Neutrophil (primary cell): ENCODE measurements around the gene GLRX2.

ENCODE experiments used
- H3K27ac ChIP-seq: fragments of 200-600 bp; sonication (generic); 2 replicates; pipeline ENCODE4 v1.5.1; 2016; ENCODE audit warnings: mild to moderate bottlenecking, moderate library complexity
- H3K27me3 ChIP-seq: fragments of 200-600 bp; sonication (generic); 2 replicates; pipeline ENCODE4 v1.6.0; 2016; ENCODE audit warnings: mild to moderate bottlenecking
- H3K36me3 ChIP-seq: fragments of 200-600 bp; sonication (generic); 2 replicates; pipeline ENCODE4 v1.5.1; 2017
- H3K4me1 ChIP-seq, 2 experiments: fragments of 200-600 bp in 1 of 2; sonication (generic) in 1 of 2; 1 replicate in 1 of 2; 2 replicates in 1 of 2; pipeline versions ENCODE4 v1.5.1 to v1.6.1; 2013 to 2016; ENCODE audit warnings: low read depth in 1 of 2, low read length in 1 of 2, mild to moderate bottlenecking in 1 of 2, moderate library complexity in 1 of 2; ENCODE audit not compliant: control insufficient read depth in 1 of 2, insufficient read depth in 1 of 2
- H3K4me3 ChIP-seq, 2 experiments: fragments of 200-600 bp in 1 of 2; sonication (generic) in 1 of 2; 1 replicate in 1 of 2; 2 replicates in 1 of 2; pipeline ENCODE4 v1.5.1; 2013 to 2016; ENCODE audit warnings: low read depth in 1 of 2, low read length in 1 of 2, mild to moderate bottlenecking in 1 of 2, moderate library complexity in 1 of 2
- H3K9me3 ChIP-seq: fragments of 200-600 bp; sonication (generic); 2 replicates; pipeline ENCODE4 v1.5.1; 2016
- CTCF ChIP-seq: fragments of 200-600 bp; sonication (generic); IDR thresholded peaks from 2 replicates; pipeline ENCODE4 v1.5.1; 2016; ENCODE audit warnings: antibody characterized with exemption

Gene GLRX2

GRCh38 chr1:193070942-193071341, 34.3 kb downstream of the GLRX2 start:
- Histone ChIP-seq H3K27me3 (no peaks in the 10 kb centered on the region), H3K9me3 (no peaks in the 10 kb centered on the region), H3K36me3 (peaks cover 27% of the 10 kb centered on the region), H3K4me3 (no peak overlapping the region), H3K4me1 (no peaks in the 10 kb centered on the region), H3K27ac (no peak overlapping the region)
- no peak for TF ChIP-seq CTCF

GRCh38 chr1:193070386-193070753, 34.8 kb downstream of the GLRX2 start:
- Histone ChIP-seq H3K27me3 (no peaks in the 10 kb centered on the region), H3K4me1 (no peaks in the 10 kb centered on the region), H3K9me3 (no peaks in the 10 kb centered on the region), H3K4me3 (no peak overlapping the region), H3K36me3 (peaks cover 27% of the 10 kb centered on the region), H3K27ac (no peak overlapping the region)
- no peak for TF ChIP-seq CTCF

- TF ChIP-seq CTCF = no peak
- Histone ChIP-seq H3K4me1 (no peaks in the 10 kb centered on the region), H3K4me3 (no peak overlapping the region), H3K36me3 (peaks cover 27% of the 10 kb centered on the region), H3K27me3 (no peaks in the 10 kb centered on the region), H3K27ac (no peak overlapping the region), H3K9me3 (no peaks in the 10 kb centered on the region)
Measured at GRCh38 chr1:193069748-193070385, 35.3 kb downstream of the GLRX2 start.

- H3K27ac ChIP-seq = no peak overlapping the region
Measured at GRCh38 chr1:193068013-193068412, 37.2 kb downstream of the GLRX2 start.

GRCh38 chr1:193066606-193067005, 38.6 kb downstream of the GLRX2 start:
- H3K27ac ChIP-seq = no peak overlapping the region
- TF ChIP-seq CTCF = no peak

More at GRCh38 chr1:193068013-193068412, 37.2 kb downstream of the GLRX2 start:
- Histone ChIP-seq H3K27me3 (no peaks in the 10 kb centered on the region), H3K4me1 (no peaks in the 10 kb centered on the region), H3K9me3 (no peaks in the 10 kb centered on the region), H3K36me3 (peaks cover 22% of the 10 kb centered on the region), H3K4me3 (no peak overlapping the region)
- TF ChIP-seq CTCF = no peak

GRCh38 chr1:193065954-193066353, 39.3 kb downstream of the GLRX2 start:
- no peak for TF ChIP-seq CTCF
- Histone ChIP-seq H3K4me1 (peaks cover 2 to 6% of the 10 kb centered on the region in 2 experiments), H3K27ac (no peak overlapping the region), H3K4me3 (no peak overlapping the region), H3K9me3 (no peaks in the 10 kb centered on the region), H3K36me3 (peaks cover 15% of the 10 kb centered on the region), H3K27me3 (no peaks in the 10 kb centered on the region)

More at GRCh38 chr1:193066606-193067005, 38.6 kb downstream of the GLRX2 start:
- Histone ChIP-seq H3K4me1 (no peaks in the 10 kb centered on the region), H3K36me3 (peaks cover 16% of the 10 kb centered on the region), H3K9me3 (no peaks in the 10 kb centered on the region), H3K27me3 (no peaks in the 10 kb centered on the region), H3K4me3 (no peak overlapping the region)
